Stimulated activated CD4-positive, alpha-beta T cell treated with anti-CD3 and anti-CD28 coated beads, Interleukin-2, amount 100 ng/mL, for 24 hours (primary cell): ENCODE measurements around the gene TMEM38B.

ENCODE experiments used
- DNase-seq, 2 donors: peaks; one replicate each; pipeline ENCODE4 v3.0.0-alpha.2; 2020

The TMEM38B gene

GRCh38 chr9:105694190-105694847 lies at the start of gene TMEM38B:
Gene TMEM38B (plus strand): TSS chr9:105694541. CDS start chr9:105694661, 120 bp downstream.
- peak; percentile 81 to 85 for DNase-seq

GRCh38 chr9:105646879-105647594 lies 47.3 kb upstream of the TMEM38B start:
- DNase-seq = no peak

- no peak for DNase-seq
These were observed 46.6 kb upstream of the TMEM38B start for GRCh38 chr9:105647595-105648349.

- DNase-seq = no peak
These were observed 42.5 kb upstream of the TMEM38B start for GRCh38 chr9:105651806-105652205.

- peak in 1 of 2 donors; percentile 28 for DNase-seq
These were observed 38.0 kb upstream of the TMEM38B start for GRCh38 chr9:105656131-105656921.

- DNase-seq = no peak
These were observed 36.0 kb upstream of the TMEM38B start for GRCh38 chr9:105658351-105658750.

- no peak for DNase-seq
These were observed 33.3 kb upstream of the TMEM38B start for GRCh38 chr9:105661011-105661410.

- no peak for DNase-seq
These were observed 31.9 kb upstream of the TMEM38B start, which contains the start of gene TAL2 for GRCh38 chr9:105662184-105663104. Gene TAL2 (plus strand): TSS chr9:105662457. CDS start chr9:105662497, 40 bp downstream.

- no peak for DNase-seq
These were observed 30.4 kb upstream of the TMEM38B start for GRCh38 chr9:105663914-105664313.

- no peak for DNase-seq
These were observed 26.5 kb upstream of the TMEM38B start for GRCh38 chr9:105667867-105668266.

GRCh38 chr9:105670315-105670714 lies 24.0 kb upstream of the TMEM38B start:
- no peak for DNase-seq

GRCh38 chr9:105670775-105671174 lies 23.6 kb upstream of the TMEM38B start:
- no peak for DNase-seq

GRCh38 chr9:105672711-105673234 lies 21.6 kb upstream of the TMEM38B start:
- DNase-seq = no peak

GRCh38 chr9:105673850-105674387 lies 20.4 kb upstream of the TMEM38B start:
- DNase-seq = no peak

GRCh38 chr9:105676351-105676923 lies 17.9 kb upstream of the TMEM38B start:
- DNase-seq = no peak

- DNase-seq = no peak
These were observed 16.2 kb upstream of the TMEM38B start for GRCh38 chr9:105678163-105678562.

- DNase-seq = no peak
These were observed 15.6 kb upstream of the TMEM38B start for GRCh38 chr9:105678781-105679180.

GRCh38 chr9:105679257-105680022 lies 14.9 kb upstream of the TMEM38B start:
- no peak for DNase-seq

- DNase-seq = no peak
These were observed 13.0 kb upstream of the TMEM38B start for GRCh38 chr9:105681313-105681712.

- no peak for DNase-seq
These were observed 12.6 kb upstream of the TMEM38B start for GRCh38 chr9:105681724-105682123.
